H1 (cell line): ENCODE data around the gene MMD.
A peak's percentile ranks its signal among the peaks of the same experiment; 100 is the strongest.

Source experiments
- ASH2L ChIP-seq: fragments of 200-600, 300-600 bp; sonication (generic); IDR thresholded peaks from one replicate; pipeline ENCODE4 v1.7.1; 2017; ENCODE audit warnings: low read length
- CTCF ChIP-seq, 3 experiments: IDR thresholded peaks; 1 replicate in 2 of 3; 2 replicates in 1 of 3; pipeline versions ENCODE4 v1.5.1 to v1.6.1; 2011; ENCODE audit warnings: low read length in 3 of 3, mild to moderate bottlenecking in 3 of 3, inconsistent platforms in 2 of 3, low read depth in 1 of 3, moderate library complexity in 1 of 3; ENCODE audit not compliant: insufficient read depth in 1 of 3; ENCODE audit errors: control extremely low read depth in 1 of 3
- EZH2 ChIP-seq: fragments of 200-600 bp; sonication (generic); IDR thresholded peaks from 2 replicates; pipeline ENCODE4 v1.7.1; 2012; ENCODE audit warnings: low read depth, mild to moderate bottlenecking, moderate library complexity, low read length, inconsistent platforms; ENCODE audit not compliant: severe bottlenecking
- NANOG ChIP-seq: IDR thresholded peaks from 2 replicates; pipeline ENCODE4 v1.6.1; 2011; ENCODE audit warnings: low read length, low read depth, mild to moderate bottlenecking, inconsistent platforms; ENCODE audit not compliant: insufficient read depth, poor library complexity, severe bottlenecking
- POLR2A ChIP-seq, 2 experiments: IDR thresholded peaks; 1 replicate in 1 of 2; 2 replicates in 1 of 2; pipeline ENCODE4 v1.6.1; 2011; ENCODE audit warnings: low read depth in 2 of 2, low read length in 2 of 2, mild to moderate bottlenecking in 2 of 2; ENCODE audit errors: control extremely low read depth in 1 of 2
- POLR2AphosphoS5 ChIP-seq: IDR thresholded peaks from 2 replicates; pipeline ENCODE4 v1.6.1; 2011; ENCODE audit warnings: low read depth, low read length
- RFX5 ChIP-seq: IDR thresholded peaks from 2 replicates; pipeline ENCODE4 v1.6.1; 2011; ENCODE audit warnings: low read depth, low read length, improper control_type of control experiment, borderline replicate concordance
- SIN3A ChIP-seq, 2 experiments: IDR thresholded peaks in 1 of 2; conservative IDR thresholded peaks in 1 of 2; 2 replicates each; pipeline ENCODE4 v1.6.1; 2011 to 2012; ENCODE audit warnings: low read length in 2 of 2, improper control_type of control experiment in 1 of 2, low read depth in 1 of 2, mild to moderate bottlenecking in 1 of 2
- SP2 ChIP-seq: IDR thresholded peaks from 2 replicates; pipeline ENCODE4 v1.6.1; 2012; ENCODE audit warnings: mild to moderate bottlenecking, low read length, inconsistent platforms
- TAF1 ChIP-seq: IDR thresholded peaks from 2 replicates; pipeline ENCODE4 v1.6.1; 2011; ENCODE audit warnings: mild to moderate bottlenecking, low read depth, low read length

DNA sequence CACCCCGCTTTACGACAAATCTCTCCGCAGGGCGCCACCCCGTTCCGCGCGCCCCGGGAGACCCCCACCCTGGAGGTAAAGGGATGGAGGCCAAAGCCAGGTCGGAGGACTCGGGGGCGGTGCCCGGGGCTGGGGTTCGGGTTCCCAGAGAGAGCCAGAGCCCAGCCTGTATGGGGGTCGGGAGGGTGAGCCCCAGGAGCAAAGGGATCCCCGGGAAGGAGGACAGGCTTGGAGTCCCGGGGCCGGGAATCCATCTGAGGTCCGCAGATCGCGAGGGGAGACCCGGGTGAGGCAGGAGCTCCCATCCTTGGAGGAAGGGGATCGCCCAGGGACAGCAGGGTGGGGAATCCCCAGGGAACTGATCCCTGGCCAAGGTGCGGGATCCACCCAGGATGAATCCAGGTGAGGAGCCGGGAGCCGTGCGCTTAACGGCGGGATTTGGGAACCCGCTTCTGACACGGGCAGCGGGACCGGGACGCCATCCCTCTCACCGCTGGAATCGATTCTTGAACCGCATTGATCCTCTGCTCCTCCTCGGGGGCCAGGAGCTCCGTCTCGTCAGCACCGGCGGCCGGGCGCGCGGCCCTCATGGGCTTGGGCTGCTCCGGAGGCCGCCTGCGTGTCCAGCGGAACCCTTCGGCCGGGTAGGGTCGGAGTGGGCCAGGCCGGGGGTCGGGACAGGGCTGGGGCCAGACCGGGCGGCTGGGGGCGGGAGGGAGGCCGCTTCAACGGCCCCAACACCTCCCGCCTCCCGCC, at the start of gene MMD:
- TF ChIP-seq CTCF (IDR thresholded peaks at IDR 0.05; ENCODE audit: control extremely low read depth in 1 of 3, insufficient read depth in 1 of 3, low read depth in 1 of 3, low read length in 3 of 3) (no peak), SP2 (no peak), NANOG (no peak), TAF1 (peak; percentile 41; the same call in 1 of the 2 replicates), RFX5 (no peak), POLR2A (IDR thresholded peaks at IDR 0.05; ENCODE audit: control extremely low read depth in 1 of 2, low read depth in 2 of 2, low read length in 2 of 2) (no peak), SIN3A (conservative IDR thresholded peaks at IDR 0.05 in 1 of 2, IDR thresholded peaks at IDR 0.05 in 1 of 2; ENCODE audit: low read depth in 1 of 2, low read length in 2 of 2) (peak in 1 of 2 experiments; percentile 25; a peak in 1 of 4 replicates), EZH2 (no peak), POLR2AphosphoS5 (peak; percentile 36; the same call in 1 of the 2 replicates), ASH2L (peak; percentile 70)
